ENCODE data around the gene KIF16B.

Gene KIF16B

DNA sequence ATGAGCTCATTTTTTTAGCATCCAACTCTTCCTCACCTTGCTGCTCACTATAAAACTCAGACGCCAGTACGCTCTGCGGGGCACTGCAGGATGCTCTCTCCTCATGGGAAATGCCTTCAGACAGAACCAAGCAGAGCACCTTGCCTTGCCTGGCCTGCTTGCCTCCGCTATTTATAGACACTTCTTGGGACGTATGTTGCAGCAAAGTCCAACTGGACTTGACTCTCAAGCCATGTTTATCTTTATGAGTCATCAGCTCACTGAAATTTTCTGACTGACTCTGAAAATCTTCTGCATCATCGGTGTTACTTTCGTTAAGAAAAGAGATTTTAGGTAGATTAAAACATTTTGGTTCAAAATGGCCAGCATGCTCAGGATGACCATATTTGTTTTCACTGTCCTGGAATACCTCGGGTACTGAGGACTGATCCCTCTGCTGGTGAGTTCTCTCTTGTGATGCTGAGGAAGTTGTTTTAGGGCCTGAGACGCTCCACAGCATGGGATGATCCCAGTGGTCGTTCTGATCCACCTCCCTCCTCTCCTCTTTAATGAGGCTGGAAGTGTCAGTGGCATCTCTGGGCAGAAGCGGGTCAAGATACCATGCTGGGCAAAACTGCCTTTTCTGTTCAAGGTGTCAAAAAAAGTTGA is 204.5 kb downstream of the KIF16B start:
- H3K27me3 ChIP-seq (ENCODE audit: insufficient read depth, poor library complexity, severe bottlenecking), result no peaks in the 10 kb centered on the region
- DNase-seq (ENCODE audit: low read depth in 1 of 2, low spot score in 1 of 2), result no peak
- H3K27ac ChIP-seq (replicated peaks), result no peak overlapping the region
- TF ChIP-seq SPI1 (IDR thresholded peaks at IDR 0.05; ENCODE audit: borderline replicate concordance, low read depth), result no peak
- TF ChIP-seq, protein P1, sequence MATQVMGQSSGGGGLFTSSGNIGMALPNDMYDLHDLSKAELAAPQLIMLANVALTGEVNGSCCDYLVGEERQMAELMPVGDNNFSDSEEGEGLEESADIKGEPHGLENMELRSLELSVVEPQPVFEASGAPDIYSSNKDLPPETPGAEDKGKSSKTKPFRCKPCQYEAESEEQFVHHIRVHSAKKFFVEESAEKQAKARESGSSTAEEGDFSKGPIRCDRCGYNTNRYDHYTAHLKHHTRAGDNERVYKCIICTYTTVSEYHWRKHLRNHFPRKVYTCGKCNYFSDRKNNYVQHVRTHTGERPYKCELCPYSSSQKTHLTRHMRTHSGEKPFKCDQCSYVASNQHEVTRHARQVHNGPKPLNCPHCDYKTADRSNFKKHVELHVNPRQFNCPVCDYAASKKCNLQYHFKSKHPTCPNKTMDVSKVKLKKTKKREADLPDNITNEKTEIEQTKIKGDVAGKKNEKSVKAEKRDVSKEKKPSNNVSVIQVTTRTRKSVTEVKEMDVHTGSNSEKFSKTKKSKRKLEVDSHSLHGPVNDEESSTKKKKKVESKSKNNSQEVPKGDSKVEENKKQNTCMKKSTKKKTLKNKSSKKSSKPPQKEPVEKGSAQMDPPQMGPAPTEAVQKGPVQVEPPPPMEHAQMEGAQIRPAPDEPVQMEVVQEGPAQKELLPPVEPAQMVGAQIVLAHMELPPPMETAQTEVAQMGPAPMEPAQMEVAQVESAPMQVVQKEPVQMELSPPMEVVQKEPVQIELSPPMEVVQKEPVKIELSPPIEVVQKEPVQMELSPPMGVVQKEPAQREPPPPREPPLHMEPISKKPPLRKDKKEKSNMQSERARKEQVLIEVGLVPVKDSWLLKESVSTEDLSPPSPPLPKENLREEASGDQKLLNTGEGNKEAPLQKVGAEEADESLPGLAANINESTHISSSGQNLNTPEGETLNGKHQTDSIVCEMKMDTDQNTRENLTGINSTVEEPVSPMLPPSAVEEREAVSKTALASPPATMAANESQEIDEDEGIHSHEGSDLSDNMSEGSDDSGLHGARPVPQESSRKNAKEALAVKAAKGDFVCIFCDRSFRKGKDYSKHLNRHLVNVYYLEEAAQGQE (IDR thresholded peaks at IDR 0.05; ENCODE audit: insufficient replicate concordance, low read depth), result no peak
- TF ChIP-seq, protein P2, sequence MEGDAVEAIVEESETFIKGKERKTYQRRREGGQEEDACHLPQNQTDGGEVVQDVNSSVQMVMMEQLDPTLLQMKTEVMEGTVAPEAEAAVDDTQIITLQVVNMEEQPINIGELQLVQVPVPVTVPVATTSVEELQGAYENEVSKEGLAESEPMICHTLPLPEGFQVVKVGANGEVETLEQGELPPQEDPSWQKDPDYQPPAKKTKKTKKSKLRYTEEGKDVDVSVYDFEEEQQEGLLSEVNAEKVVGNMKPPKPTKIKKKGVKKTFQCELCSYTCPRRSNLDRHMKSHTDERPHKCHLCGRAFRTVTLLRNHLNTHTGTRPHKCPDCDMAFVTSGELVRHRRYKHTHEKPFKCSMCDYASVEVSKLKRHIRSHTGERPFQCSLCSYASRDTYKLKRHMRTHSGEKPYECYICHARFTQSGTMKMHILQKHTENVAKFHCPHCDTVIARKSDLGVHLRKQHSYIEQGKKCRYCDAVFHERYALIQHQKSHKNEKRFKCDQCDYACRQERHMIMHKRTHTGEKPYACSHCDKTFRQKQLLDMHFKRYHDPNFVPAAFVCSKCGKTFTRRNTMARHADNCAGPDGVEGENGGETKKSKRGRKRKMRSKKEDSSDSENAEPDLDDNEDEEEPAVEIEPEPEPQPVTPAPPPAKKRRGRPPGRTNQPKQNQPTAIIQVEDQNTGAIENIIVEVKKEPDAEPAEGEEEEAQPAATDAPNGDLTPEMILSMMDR (IDR thresholded peaks at IDR 0.05; ENCODE audit: insufficient read depth, low read length), result no peak
- no peak for TF ChIP-seq GABPA (IDR thresholded peaks at IDR 0.05; ENCODE audit: low read depth)
- TF ChIP-seq POLR2AphosphoS5 (IDR thresholded peaks at IDR 0.05; ENCODE audit: low read depth), result no peak
- H3K4me3 ChIP-seq (replicated peaks; ENCODE audit: insufficient read depth, low read length), result no peak overlapping the region

DNA sequence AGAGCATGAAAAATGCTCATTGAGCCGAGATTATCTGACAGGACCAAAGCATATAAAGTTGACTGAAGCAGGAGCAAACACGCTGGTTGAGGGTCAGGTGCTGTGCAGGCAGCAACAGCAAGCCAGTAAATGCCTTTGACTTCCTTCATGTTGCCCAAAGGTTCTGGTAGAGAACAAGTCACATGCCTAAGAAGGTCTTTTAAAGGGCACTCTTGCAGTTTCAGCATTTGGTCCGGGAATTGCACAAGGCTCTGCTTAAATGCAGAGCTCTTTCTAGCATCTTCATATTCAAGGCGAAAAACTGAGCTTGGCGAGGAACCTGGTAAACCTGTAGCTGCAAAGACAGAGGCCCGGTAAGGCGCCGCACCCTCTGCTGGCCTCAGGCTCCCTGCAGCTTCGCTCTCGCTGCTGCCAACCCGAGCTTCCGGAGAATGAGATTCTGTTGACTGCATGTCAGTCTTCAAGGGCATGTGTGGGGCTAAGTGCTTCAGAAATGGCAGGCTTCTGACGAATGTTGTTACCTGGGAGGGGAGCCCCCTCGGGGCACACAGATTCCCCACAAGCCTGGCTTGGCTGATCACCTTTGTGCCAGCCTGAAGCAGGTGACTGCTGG is 205.2 kb downstream of the KIF16B start:
- no peak for DNase-seq (ENCODE audit: low read depth in 1 of 2, low spot score in 1 of 2)
- no peaks in the 10 kb centered on the region for H3K27me3 ChIP-seq (ENCODE audit: insufficient read depth, poor library complexity, severe bottlenecking)
- H3K27ac ChIP-seq (replicated peaks), result no peak overlapping the region
- H3K4me3 ChIP-seq (replicated peaks; ENCODE audit: insufficient read depth, low read length), result no peak overlapping the region
- TF ChIP-seq, protein P1 (IDR thresholded peaks at IDR 0.05; ENCODE audit: insufficient replicate concordance, low read depth), result no peak
- no peak for TF ChIP-seq POLR2AphosphoS5 (IDR thresholded peaks at IDR 0.05; ENCODE audit: low read depth)
- TF ChIP-seq SPI1 (IDR thresholded peaks at IDR 0.05; ENCODE audit: borderline replicate concordance, low read depth), result no peak
- TF ChIP-seq, protein P2 (IDR thresholded peaks at IDR 0.05; ENCODE audit: insufficient read depth, low read length), result no peak
- no peak for TF ChIP-seq GABPA (IDR thresholded peaks at IDR 0.05; ENCODE audit: low read depth)

DNA sequence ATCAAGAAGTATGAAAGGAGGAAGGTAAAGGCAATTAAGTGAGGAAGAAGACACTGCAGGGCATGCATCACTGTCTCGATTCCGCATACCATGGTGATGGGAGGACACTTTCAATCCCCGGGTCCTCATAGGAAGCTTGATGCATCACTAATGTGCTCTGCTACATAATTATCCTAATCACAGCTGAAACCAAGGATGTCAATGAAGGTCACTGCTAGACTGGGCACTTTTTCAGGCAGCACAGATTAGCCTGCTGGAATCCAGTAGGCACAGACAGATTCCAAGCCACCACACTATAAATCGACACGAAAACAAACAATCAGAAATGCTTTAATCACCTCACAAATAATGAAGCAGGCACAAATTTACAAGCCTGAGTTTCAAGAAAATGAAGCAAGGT is 206.7 kb downstream of the KIF16B start:
- no peak for DNase-seq (ENCODE audit: low read depth in 1 of 2, low spot score in 1 of 2)
- H3K27me3 ChIP-seq (ENCODE audit: insufficient read depth, poor library complexity, severe bottlenecking), result no peaks in the 10 kb centered on the region
- H3K4me3 ChIP-seq (replicated peaks; ENCODE audit: insufficient read depth, low read length), result no peak overlapping the region
- no peak for TF ChIP-seq SPI1 (IDR thresholded peaks at IDR 0.05; ENCODE audit: borderline replicate concordance, low read depth)
- TF ChIP-seq POLR2AphosphoS5 (IDR thresholded peaks at IDR 0.05; ENCODE audit: low read depth), result no peak
- TF ChIP-seq GABPA (IDR thresholded peaks at IDR 0.05; ENCODE audit: low read depth), result no peak
- TF ChIP-seq, protein P2 (IDR thresholded peaks at IDR 0.05; ENCODE audit: insufficient read depth, low read length), result no peak
- no peak overlapping the region for H3K27ac ChIP-seq (replicated peaks)
